ENCODE results near the gene PCSK5. TPM values are rescaled to one million over a fixed set of nuclear protein-coding genes. Genes with fewer than 3 reads are reported as not detected.
"Not testable (repeated sequence)": the region's sequence is repeated elsewhere in the genome, so short reads cannot be mapped to it uniquely, and the experiment has no call there.

Gene PCSK5
- total RNA-seq, 2 donors from 2014 or later = 9.4 to 12.0 TPM

GRCh38 chr9:75941066-75941465 is 50.6 kb downstream of the PCSK5 start:
- H3K4me1 Mint-ChIP-seq = peaks cover 7% of the 10 kb centered on the region
- no peak for ATAC-seq
- no peaks in the 10 kb centered on the region for H3K9me3 ChIP-seq (ENCODE audit: control insufficient read depth, low read length, poor library complexity, severe bottlenecking)
- H3K27me3 Mint-ChIP-seq = no peaks in the 10 kb centered on the region
- no peak for DNase-seq
- no peak overlapping the region for H3K27ac Mint-ChIP-seq
- peaks cover under 1% of the 10 kb centered on the region for H3K36me3 Mint-ChIP-seq (ENCODE audit: low read depth)
- no peak overlapping the region for H3K4me3 Mint-ChIP-seq

GRCh38 chr9:75941577-75942311 is 51.3 kb downstream of the PCSK5 start:
- no peak for DNase-seq
- no peaks in the 10 kb centered on the region for H3K27me3 Mint-ChIP-seq
- no peaks in the 10 kb centered on the region for H3K9me3 ChIP-seq (ENCODE audit: control insufficient read depth, low read length, poor library complexity, severe bottlenecking)
- H3K4me3 Mint-ChIP-seq = no peak overlapping the region
- H3K27ac Mint-ChIP-seq = no peak overlapping the region
- peaks cover 7% of the 10 kb centered on the region for H3K4me1 Mint-ChIP-seq
- ATAC-seq = no peak
- H3K36me3 Mint-ChIP-seq (ENCODE audit: low read depth) = no peaks in the 10 kb centered on the region

GRCh38 chr9:75946766-75947165 is 56.3 kb downstream of the PCSK5 start:
- no peak overlapping the region for H3K4me3 Mint-ChIP-seq
- H3K4me1 Mint-ChIP-seq = no peaks in the 10 kb centered on the region
- H3K27me3 Mint-ChIP-seq = no peaks in the 10 kb centered on the region
- DNase-seq (no peak), ATAC-seq (no peak)
- no peak overlapping the region for H3K27ac Mint-ChIP-seq
- H3K36me3 Mint-ChIP-seq (ENCODE audit: low read depth) = no peaks in the 10 kb centered on the region
- H3K9me3 ChIP-seq (ENCODE audit: control insufficient read depth, low read length, poor library complexity, severe bottlenecking) = no peaks in the 10 kb centered on the region

GRCh38 chr9:75947233-75947632 is 56.8 kb downstream of the PCSK5 start:
- no peaks in the 10 kb centered on the region for H3K9me3 ChIP-seq (ENCODE audit: control insufficient read depth, low read length, poor library complexity, severe bottlenecking)
- no peak overlapping the region for H3K4me3 Mint-ChIP-seq
- H3K36me3 Mint-ChIP-seq (ENCODE audit: low read depth) = no peaks in the 10 kb centered on the region
- no peaks in the 10 kb centered on the region for H3K4me1 Mint-ChIP-seq
- no peak for DNase-seq
- no peaks in the 10 kb centered on the region for H3K27me3 Mint-ChIP-seq
- H3K27ac Mint-ChIP-seq = no peak overlapping the region
- ATAC-seq = no peak

GRCh38 chr9:75950998-75951397 is 60.5 kb downstream of the PCSK5 start:
- H3K27ac Mint-ChIP-seq = no peak overlapping the region
- no peak for ATAC-seq

GRCh38 chr9:75953218-75953617 is 62.7 kb downstream of the PCSK5 start:
- H3K36me3 Mint-ChIP-seq (ENCODE audit: low read depth) = no peaks in the 10 kb centered on the region
- no peak overlapping the region for H3K4me3 Mint-ChIP-seq
- no peaks in the 10 kb centered on the region for H3K27me3 Mint-ChIP-seq
- H3K27ac Mint-ChIP-seq = no peak overlapping the region
- ATAC-seq = no peak
- H3K4me1 Mint-ChIP-seq = peaks cover 2% of the 10 kb centered on the region
- DNase-seq = no peak
- no peaks in the 10 kb centered on the region for H3K9me3 ChIP-seq (ENCODE audit: control insufficient read depth, low read length, poor library complexity, severe bottlenecking)

More at GRCh38 chr9:75950998-75951397, 60.5 kb downstream of the PCSK5 start:
- no peak for DNase-seq
- no peaks in the 10 kb centered on the region for H3K27me3 Mint-ChIP-seq
- no peaks in the 10 kb centered on the region for H3K36me3 Mint-ChIP-seq (ENCODE audit: low read depth)
- peaks cover 2% of the 10 kb centered on the region for H3K4me1 Mint-ChIP-seq
- H3K9me3 ChIP-seq (ENCODE audit: control insufficient read depth, low read length, poor library complexity, severe bottlenecking) = no peaks in the 10 kb centered on the region
- no peak overlapping the region for H3K4me3 Mint-ChIP-seq

- DNase-seq (no peak), ATAC-seq (no peak)
- H3K27me3 Mint-ChIP-seq = no peaks in the 10 kb centered on the region
- H3K9me3 ChIP-seq (ENCODE audit: control insufficient read depth, low read length, poor library complexity, severe bottlenecking) = no peaks in the 10 kb centered on the region
- no peaks in the 10 kb centered on the region for H3K36me3 Mint-ChIP-seq (ENCODE audit: low read depth)
- H3K27ac Mint-ChIP-seq = no peak overlapping the region
- no peak overlapping the region for H3K4me3 Mint-ChIP-seq
- peaks cover 7% of the 10 kb centered on the region for H3K4me1 Mint-ChIP-seq
Observed at GRCh38 chr9:75956161-75956560, 65.7 kb downstream of the PCSK5 start.

GRCh38 chr9:75957116-75957515 is 66.6 kb downstream of the PCSK5 start:
- no peaks in the 10 kb centered on the region for H3K9me3 ChIP-seq (ENCODE audit: control insufficient read depth, low read length, poor library complexity, severe bottlenecking)
- Mint-ChIP-seq H3K27ac (no peak overlapping the region), H3K36me3 (ENCODE audit: low read depth) (no peaks in the 10 kb centered on the region), H3K4me1 (peaks cover 12% of the 10 kb centered on the region), H3K4me3 (no peak overlapping the region), H3K27me3 (no peaks in the 10 kb centered on the region)
- DNase-seq (no peak), ATAC-seq (no peak)

GRCh38 chr9:75958226-75958625 is 67.8 kb downstream of the PCSK5 start:
- no peak overlapping the region for H3K4me3 Mint-ChIP-seq
- H3K27ac Mint-ChIP-seq = no peak overlapping the region
- H3K4me1 Mint-ChIP-seq = peaks cover 13% of the 10 kb centered on the region

GRCh38 chr9:75960551-75960950 is 70.1 kb downstream of the PCSK5 start:
- H3K9me3 ChIP-seq (ENCODE audit: control insufficient read depth, low read length, poor library complexity, severe bottlenecking) = no peaks in the 10 kb centered on the region
- Mint-ChIP-seq H3K27ac (no peak overlapping the region), H3K4me1 (peaks cover 13% of the 10 kb centered on the region), H3K27me3 (no peaks in the 10 kb centered on the region), H3K4me3 (no peak overlapping the region), H3K36me3 (ENCODE audit: low read depth) (peaks cover 3% of the 10 kb centered on the region)
- ATAC-seq = no peak
- no peak for DNase-seq

More at GRCh38 chr9:75958226-75958625, 67.8 kb downstream of the PCSK5 start:
- H3K27me3 Mint-ChIP-seq = no peaks in the 10 kb centered on the region
- ATAC-seq = no peak
- no peak for DNase-seq
- no peaks in the 10 kb centered on the region for H3K36me3 Mint-ChIP-seq (ENCODE audit: low read depth)
- no peaks in the 10 kb centered on the region for H3K9me3 ChIP-seq (ENCODE audit: control insufficient read depth, low read length, poor library complexity, severe bottlenecking)

GRCh38 chr9:75962013-75962661 is 71.7 kb downstream of the PCSK5 start:
- no peaks in the 10 kb centered on the region for H3K27me3 Mint-ChIP-seq
- ATAC-seq = no peak
- H3K9me3 ChIP-seq (ENCODE audit: control insufficient read depth, low read length, poor library complexity, severe bottlenecking) = no peaks in the 10 kb centered on the region
- H3K4me3 Mint-ChIP-seq = no peak overlapping the region
- peaks cover 3% of the 10 kb centered on the region for H3K36me3 Mint-ChIP-seq (ENCODE audit: low read depth)
- H3K27ac Mint-ChIP-seq = peak overlapping the region; percentile 79
- peaks cover 13% of the 10 kb centered on the region for H3K4me1 Mint-ChIP-seq
- DNase-seq = no peak

- DNase-seq (no peak), ATAC-seq (no peak)
- Mint-ChIP-seq H3K27me3 (no peaks in the 10 kb centered on the region), H3K4me3 (no peak overlapping the region), H3K27ac (no peak overlapping the region), H3K4me1 (peaks cover 13% of the 10 kb centered on the region), H3K36me3 (ENCODE audit: low read depth) (peaks cover 3% of the 10 kb centered on the region)
- H3K9me3 ChIP-seq (ENCODE audit: control insufficient read depth, low read length, poor library complexity, severe bottlenecking) = no peaks in the 10 kb centered on the region
Observed at GRCh38 chr9:75962662-75963036, 72.2 kb downstream of the PCSK5 start.

GRCh38 chr9:75963321-75963720 is 72.8 kb downstream of the PCSK5 start:
- not testable (repeated sequence) for H3K27ac Mint-ChIP-seq; ATAC-seq; H3K27me3 Mint-ChIP-seq; H3K9me3 ChIP-seq (ENCODE audit: control insufficient read depth, low read length, poor library complexity, severe bottlenecking); H3K36me3 Mint-ChIP-seq (ENCODE audit: low read depth); DNase-seq; H3K4me3 Mint-ChIP-seq
- H3K4me1 Mint-ChIP-seq = peaks cover 13% of the 10 kb centered on the region

GRCh38 chr9:75964427-75964826 is 74.0 kb downstream of the PCSK5 start:
- no peaks in the 10 kb centered on the region for H3K27me3 Mint-ChIP-seq
- no peak overlapping the region for H3K27ac Mint-ChIP-seq
- no peak overlapping the region for H3K4me3 Mint-ChIP-seq
- ATAC-seq = no peak
- H3K9me3 ChIP-seq (ENCODE audit: control insufficient read depth, low read length, poor library complexity, severe bottlenecking) = no peaks in the 10 kb centered on the region
- peaks cover 3% of the 10 kb centered on the region for H3K36me3 Mint-ChIP-seq (ENCODE audit: low read depth)
- H3K4me1 Mint-ChIP-seq = peaks cover 13% of the 10 kb centered on the region
- no peak for DNase-seq

Measured in T-helper 17 cell (primary cell).